SK-N-SH (cell line): ENCODE results near the gene FERMT1. TPM values are rescaled to one million over a fixed set of nuclear protein-coding genes. Genes with fewer than 3 reads are reported as not detected.

Experiments used
- CTCF ChIA-PET: fragments of 300-600, 350-600 bp; formaldehyde crosslinking; extraction: SDS; loops from one replicate; lab custom pipeline; 2021; lab: Yijun Ruan, JAX
- POLR2A ChIA-PET: fragments of 350-600 bp; sonication (Branson Sonifier 250); formaldehyde crosslinking; extraction: SDS; loops from one replicate; lab custom pipeline; 2020; ENCODE audit warnings: antibody characterized with exemption, inconsistent platforms; lab: Yijun Ruan, JAX
- DNase-seq: peaks from one replicate; pipeline ENCODE4 v3.0.0; 2012
- H2AFZ ChIP-seq: fragments of 200-600 bp; sonication (generic); 2 replicates; pipeline ENCODE4 v1.8.1; 2016; ENCODE audit warnings: antibody characterized with exemption, mild to moderate bottlenecking, low read depth
- H3F3A ChIP-seq: fragments of 200-600 bp; sonication (generic); replicated peaks from 2 replicates; pipeline ENCODE3; 2016; ENCODE audit warnings: antibody characterized with exemption, mild to moderate bottlenecking; ENCODE audit not compliant: insufficient read depth
- H3K27ac ChIP-seq, 2 experiments: fragments of 200-500 bp in 1 of 2; fragments of 200-600 bp in 1 of 2; sonication (Bioruptor generic) in 1 of 2; sonication (generic), shearing (Covaris generic) in 1 of 2; 2 replicates each; pipeline versions ENCODE4 v1.5.1 to v1.6.1; 2014 to 2016; ENCODE audit warnings: low read depth in 2 of 2, inconsistent platforms in 1 of 2, low read length in 1 of 2, mild to moderate bottlenecking in 1 of 2, mixed read lengths in 1 of 2
- H3K27me3 ChIP-seq: fragments of 200-600 bp; sonication (generic), shearing (Covaris generic); 2 replicates; pipeline ENCODE4 v1.6.1; 2016; ENCODE audit warnings: mixed run types; ENCODE audit not compliant: insufficient read depth
- H3K36me3 ChIP-seq, 2 experiments: fragments of 200-500 bp in 1 of 2; fragments of 200-600 bp in 1 of 2; sonication (Bioruptor generic) in 1 of 2; sonication (generic) in 1 of 2; replicated peaks in 1 of 2; 2 replicates each; pipeline versions ENCODE3 to v1.5.1; 2014 to 2016; ENCODE audit warnings: low read length in 1 of 2, mild to moderate bottlenecking in 1 of 2; ENCODE audit not compliant: insufficient read depth in 2 of 2, control insufficient read depth in 1 of 2
- H3K4me1 ChIP-seq, 2 experiments: fragments of 200-500 bp in 1 of 2; fragments of 200-600 bp in 1 of 2; sonication (Bioruptor generic) in 1 of 2; sonication (generic), shearing (Covaris generic) in 1 of 2; 2 replicates each; pipeline versions ENCODE4 v1.5.1 to v1.6.1; 2014 to 2016; ENCODE audit warnings: low read depth in 1 of 2, low read length in 1 of 2, mixed run types in 1 of 2; ENCODE audit not compliant: insufficient read depth in 2 of 2, control insufficient read depth in 1 of 2
- H3K4me2 ChIP-seq: fragments of 200-600 bp; sonication (generic), shearing (Covaris generic); 2 replicates; pipeline ENCODE4 v1.6.1; 2017; ENCODE audit warnings: mixed run types
- H3K4me3 ChIP-seq, 2 experiments: fragments of 200-500 bp in 1 of 2; fragments of 200-600 bp in 1 of 2; sonication (Bioruptor generic) in 1 of 2; sonication (generic), shearing (Covaris generic) in 1 of 2; 2 replicates each; pipeline versions ENCODE4 v1.5.1 to v1.8.1; 2014 to 2016; ENCODE audit warnings: low read depth in 2 of 2, inconsistent platforms in 1 of 2, low read length in 1 of 2, mild to moderate bottlenecking in 1 of 2, mixed read lengths in 1 of 2, moderate library complexity in 1 of 2
- H3K79me2 ChIP-seq: fragments of 200-600 bp; sonication (generic); 2 replicates; pipeline ENCODE4 v1.8.1; 2017; ENCODE audit warnings: mild to moderate bottlenecking; ENCODE audit not compliant: insufficient read depth
- H3K9ac ChIP-seq: fragments of 200-600 bp; sonication (generic); 2 replicates; pipeline ENCODE4 v1.6.1; 2017; ENCODE audit warnings: mixed run types
- H3K9me2 ChIP-seq: fragments of 200-600 bp; sonication (generic); 2 replicates; pipeline ENCODE4 v1.6.1; 2017; ENCODE audit warnings: mixed run types
- H3K9me3 ChIP-seq: fragments of 200-600 bp; sonication (generic); 2 replicates; pipeline ENCODE4 v1.6.1; 2017; ENCODE audit warnings: mixed run types, mild to moderate bottlenecking, moderate library complexity
- H4K20me1 ChIP-seq: fragments of 200-600 bp; sonication (generic); 2 replicates; pipeline ENCODE4 v1.6.1; 2017; ENCODE audit warnings: mild to moderate bottlenecking, mixed run types; ENCODE audit not compliant: insufficient read depth
- CHD2 ChIP-seq: fragments of 150-350 bp; IDR thresholded peaks from 2 replicates; pipeline ENCODE4 v1.6.1; 2018; ENCODE audit warnings: low read length; ENCODE audit not compliant: partially characterized antibody
- ELF1 ChIP-seq: IDR thresholded peaks from 2 replicates; pipeline ENCODE4 v1.4.0; 2012
- EZH2phosphoT487 ChIP-seq: fragments of 200-600 bp; sonication (generic); IDR thresholded peaks from 2 replicates; pipeline ENCODE4 v1.6.1; 2017; ENCODE audit warnings: low read depth, mixed run types, mild to moderate bottlenecking, antibody characterized with exemption, moderate library complexity, borderline replicate concordance
- FOSL2 ChIP-seq: IDR thresholded peaks from 2 replicates; pipeline ENCODE4 v1.4.0; 2012; ENCODE audit warnings: low read depth, mild to moderate bottlenecking, moderate library complexity, borderline replicate concordance
- FOXJ3 ChIP-seq: sonication (generic); formaldehyde crosslinking; IDR thresholded peaks from 2 replicates; pipeline ENCODE4 v1.5.1; 2020; ENCODE audit warnings: mild to moderate bottlenecking, missing genetic modification reagents
- GABPA ChIP-seq: IDR thresholded peaks from 2 replicates; pipeline ENCODE4 v1.4.0; 2012; ENCODE audit warnings: low read depth, mild to moderate bottlenecking
- JUND ChIP-seq: IDR thresholded peaks from 2 replicates; pipeline ENCODE4 v1.4.0; 2012
- MEF2A ChIP-seq: IDR thresholded peaks from 2 replicates; pipeline ENCODE4 v1.4.0; 2012; ENCODE audit warnings: low read depth, borderline replicate concordance
- MXI1 ChIP-seq: IDR thresholded peaks from 2 replicates; pipeline ENCODE4 v1.6.1; 2012; ENCODE audit warnings: mild to moderate bottlenecking, low read depth, low read length, improper control_type of control experiment
- NFIC ChIP-seq: IDR thresholded peaks from 2 replicates; pipeline ENCODE4 v1.4.0; 2012; ENCODE audit warnings: borderline replicate concordance
- NRF1 ChIP-seq: IDR thresholded peaks from 2 replicates; pipeline ENCODE4 v1.6.1; 2012; ENCODE audit warnings: low read depth, mild to moderate bottlenecking, low read length
- POLR2AphosphoS5 ChIP-seq: IDR thresholded peaks from 2 replicates; pipeline ENCODE4 v1.6.1; 2012; ENCODE audit warnings: low read depth, low read length
- RCOR1 ChIP-seq: fragments of 150-350 bp; IDR thresholded peaks from 2 replicates; pipeline ENCODE4 v1.6.1; 2017; ENCODE audit warnings: antibody characterized with exemption, low read length
- RFX5 ChIP-seq: IDR thresholded peaks from 2 replicates; pipeline ENCODE4 v1.6.1; 2012; ENCODE audit warnings: mild to moderate bottlenecking, improper control_type of control experiment, low read length
- SIN3A ChIP-seq: IDR thresholded peaks from 2 replicates; pipeline ENCODE4 v1.6.1; 2012; ENCODE audit warnings: low read depth, mild to moderate bottlenecking, low read length, moderate library complexity, borderline replicate concordance
- SMC3 ChIP-seq: IDR thresholded peaks from 2 replicates; pipeline ENCODE4 v1.6.1; 2012; ENCODE audit warnings: low read depth, low read length, improper control_type of control experiment
- TAF1 ChIP-seq: IDR thresholded peaks from 2 replicates; pipeline ENCODE4 v1.6.1; 2012; ENCODE audit warnings: low read depth, mild to moderate bottlenecking, low read length, moderate library complexity, borderline replicate concordance
- YY1 ChIP-seq: IDR thresholded peaks from 2 replicates; pipeline ENCODE4 v1.4.0; 2012; ENCODE audit warnings: low read depth, mild to moderate bottlenecking
- WGBS: methylation state at CpG from one replicate; pipeline ENCODE4 v1.1.6; 2017; ENCODE audit warnings: low lambda C conversion rate; 5-methylcytosine and 5-hydroxymethylcytosine counted together
- polyA plus RNA-seq, 3 experiments: library from polyadenylated mRNA; depleted of rRNA; stranded (reverse); fragments of >200 nt; gene quantifications; 2 replicates each; pipeline ENCODE4 v1.2.3, GENCODE V29; 2012
- TF ChIP-seq, protein P1 (sequence below): IDR thresholded peaks from 2 replicates; pipeline ENCODE4 v1.4.0; 2012; ENCODE audit warnings: low read depth, borderline replicate concordance
- TF ChIP-seq, protein P2 (sequence below): fragments of 150-350 bp; IDR thresholded peaks from 2 replicates; pipeline ENCODE4 v1.6.1; 2016; ENCODE audit warnings: mild to moderate bottlenecking, low read depth, low read length
- TF ChIP-seq, protein P3 (sequence below): IDR thresholded peaks from 2 replicates; pipeline ENCODE4 v1.4.0; 2012; ENCODE audit warnings: low read depth, borderline replicate concordance
- TF ChIP-seq, protein P4 (sequence below): IDR thresholded peaks from 2 replicates; pipeline ENCODE4 v1.4.0; 2012; ENCODE audit warnings: low read depth

Gene FERMT1
- polyA plus RNA-seq, 1 of the 3 experiments (the other 2 are of a cell fraction) = 0.81 TPM

DNA sequence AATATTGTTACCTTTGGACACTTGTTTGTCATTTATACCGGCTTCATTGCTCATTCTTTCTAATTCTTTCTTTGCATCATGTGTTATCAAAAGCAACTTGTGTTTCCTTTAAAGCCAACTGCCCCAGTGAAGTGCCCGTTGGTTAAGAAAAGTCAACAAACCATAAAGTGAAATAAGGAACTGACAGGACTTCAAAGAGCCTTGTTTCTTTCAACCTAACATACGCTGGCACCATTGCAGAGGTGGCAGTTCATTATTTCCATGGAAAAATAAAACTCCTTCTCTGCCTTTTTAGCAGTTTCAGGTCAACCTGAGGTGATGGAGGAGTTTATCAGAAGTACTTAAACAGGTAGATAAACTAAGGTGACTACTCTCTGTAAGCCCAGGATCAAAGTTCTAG lies 28.8 kb downstream of the FERMT1 start:
- CTCF ChIA-PET = no interaction called here

DNA sequence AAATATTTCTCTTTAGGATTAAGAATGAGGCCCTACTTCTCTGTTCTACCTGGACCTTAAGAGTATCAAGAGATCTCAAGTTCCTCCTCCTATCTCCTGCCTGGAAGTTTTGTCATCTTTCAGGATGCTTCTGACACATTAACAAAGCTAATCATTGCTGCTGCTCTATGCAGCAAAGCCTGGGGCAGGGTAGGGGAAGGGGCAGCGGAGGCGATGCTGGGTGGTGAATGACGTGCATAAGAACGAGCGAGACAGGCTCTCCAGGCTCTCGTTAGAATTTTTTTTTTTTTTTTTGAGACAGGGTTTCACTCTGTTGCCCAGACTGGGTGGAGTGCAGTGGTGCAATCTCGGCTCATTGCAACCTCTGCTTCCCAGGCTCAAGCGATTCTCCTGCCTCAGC lies 31.2 kb downstream of the FERMT1 start:
- Histone ChIP-seq H3K27me3 (peaks cover 4% of the 10 kb centered on the region; the same call in 1 of the 2 replicates), H4K20me1 (no peaks in the 10 kb centered on the region), H3K9me2 (no peaks in the 10 kb centered on the region), H3K36me3 (no peaks in the 10 kb centered on the region), H3K4me2 (no peak overlapping the region), H3K9me3 (no peaks in the 10 kb centered on the region), H3K4me3 (no peak overlapping the region), H3F3A (no peaks in the 10 kb centered on the region), H2AFZ (no peak overlapping the region), H3K4me1 (no peaks in the 10 kb centered on the region), H3K79me2 (no peaks in the 10 kb centered on the region), H3K27ac (no peak overlapping the region), H3K9ac (no peak overlapping the region)
- no peak for TF ChIP-seq YY1
- no peak for TF ChIP-seq FOSL2
- TF ChIP-seq, protein P1, sequence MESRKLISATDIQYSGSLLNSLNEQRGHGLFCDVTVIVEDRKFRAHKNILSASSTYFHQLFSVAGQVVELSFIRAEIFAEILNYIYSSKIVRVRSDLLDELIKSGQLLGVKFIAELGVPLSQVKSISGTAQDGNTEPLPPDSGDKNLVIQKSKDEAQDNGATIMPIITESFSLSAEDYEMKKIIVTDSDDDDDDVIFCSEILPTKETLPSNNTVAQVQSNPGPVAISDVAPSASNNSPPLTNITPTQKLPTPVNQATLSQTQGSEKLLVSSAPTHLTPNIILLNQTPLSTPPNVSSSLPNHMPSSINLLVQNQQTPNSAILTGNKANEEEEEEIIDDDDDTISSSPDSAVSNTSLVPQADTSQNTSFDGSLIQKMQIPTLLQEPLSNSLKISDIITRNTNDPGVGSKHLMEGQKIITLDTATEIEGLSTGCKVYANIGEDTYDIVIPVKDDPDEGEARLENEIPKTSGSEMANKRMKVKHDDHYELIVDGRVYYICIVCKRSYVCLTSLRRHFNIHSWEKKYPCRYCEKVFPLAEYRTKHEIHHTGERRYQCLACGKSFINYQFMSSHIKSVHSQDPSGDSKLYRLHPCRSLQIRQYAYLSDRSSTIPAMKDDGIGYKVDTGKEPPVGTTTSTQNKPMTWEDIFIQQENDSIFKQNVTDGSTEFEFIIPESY = no peak
- TF ChIP-seq RCOR1 = no peak
- no peak for TF ChIP-seq JUND
- TF ChIP-seq MEF2A = no peak
- TF ChIP-seq, protein P2, sequence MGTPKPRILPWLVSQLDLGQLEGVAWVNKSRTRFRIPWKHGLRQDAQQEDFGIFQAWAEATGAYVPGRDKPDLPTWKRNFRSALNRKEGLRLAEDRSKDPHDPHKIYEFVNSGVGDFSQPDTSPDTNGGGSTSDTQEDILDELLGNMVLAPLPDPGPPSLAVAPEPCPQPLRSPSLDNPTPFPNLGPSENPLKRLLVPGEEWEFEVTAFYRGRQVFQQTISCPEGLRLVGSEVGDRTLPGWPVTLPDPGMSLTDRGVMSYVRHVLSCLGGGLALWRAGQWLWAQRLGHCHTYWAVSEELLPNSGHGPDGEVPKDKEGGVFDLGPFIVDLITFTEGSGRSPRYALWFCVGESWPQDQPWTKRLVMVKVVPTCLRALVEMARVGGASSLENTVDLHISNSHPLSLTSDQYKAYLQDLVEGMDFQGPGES = no peak
- TF ChIP-seq NRF1 = no peak
- TF ChIP-seq SIN3A = no peak
- no peak for TF ChIP-seq POLR2AphosphoS5
- TF ChIP-seq EZH2phosphoT487 = no peak
- no peak for TF ChIP-seq NFIC
- no peak for DNase-seq
- 50% methylated on average over 8 of the region's 8 CpGs for WGBS
- CTCF ChIA-PET = interaction anchor here (1.0 kb wide), 1 partner anchor 13 kb away, joined by 4 read pairs; no protein-coding TSS in a partner anchor
- POLR2A ChIA-PET = no interaction called here

More for the DNA sequence above, 28.8 kb downstream of the FERMT1 start:
- H3F3A ChIP-seq = no peaks in the 10 kb centered on the region
- WGBS = 35% methylated on average over 3 of the region's 3 CpGs
- H3K27me3 ChIP-seq = 0 out of 2 replicates have a peak, but pooled peaks cover 4% of the 10 kb centered on the region
- no peaks in the 10 kb centered on the region for H3K4me1 ChIP-seq
- no peaks in the 10 kb centered on the region for H3K9me2 ChIP-seq
- no peak overlapping the region for H3K9ac ChIP-seq
- no peak overlapping the region for H3K4me2 ChIP-seq
- no peaks in the 10 kb centered on the region for H3K79me2 ChIP-seq
- DNase-seq = no peak
- no peaks in the 10 kb centered on the region for H3K9me3 ChIP-seq
- no peaks in the 10 kb centered on the region for H4K20me1 ChIP-seq
- H3K4me3 ChIP-seq = no peak overlapping the region
- POLR2A ChIA-PET = no interaction called here
- H3K27ac ChIP-seq = no peak overlapping the region
- TF ChIP-seq, protein P3, sequence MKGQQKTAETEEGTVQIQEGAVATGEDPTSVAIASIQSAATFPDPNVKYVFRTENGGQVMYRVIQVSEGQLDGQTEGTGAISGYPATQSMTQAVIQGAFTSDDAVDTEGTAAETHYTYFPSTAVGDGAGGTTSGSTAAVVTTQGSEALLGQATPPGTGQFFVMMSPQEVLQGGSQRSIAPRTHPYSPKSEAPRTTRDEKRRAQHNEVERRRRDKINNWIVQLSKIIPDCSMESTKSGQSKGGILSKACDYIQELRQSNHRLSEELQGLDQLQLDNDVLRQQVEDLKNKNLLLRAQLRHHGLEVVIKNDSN = no peak
- TF ChIP-seq FOXJ3 (CRISPR knock-in tag) = no peak
- TF ChIP-seq RFX5 = no peak
- no peak for TF ChIP-seq RCOR1
- TF ChIP-seq FOSL2 = no peak
- no peak for TF ChIP-seq GABPA
- no peak for TF ChIP-seq MEF2A
- no peak for TF ChIP-seq ELF1
- no peak for TF ChIP-seq POLR2AphosphoS5
- TF ChIP-seq MXI1 = no peak
- TF ChIP-seq, protein P2 = no peak
- no peak for TF ChIP-seq TAF1
- TF ChIP-seq, protein P4, sequence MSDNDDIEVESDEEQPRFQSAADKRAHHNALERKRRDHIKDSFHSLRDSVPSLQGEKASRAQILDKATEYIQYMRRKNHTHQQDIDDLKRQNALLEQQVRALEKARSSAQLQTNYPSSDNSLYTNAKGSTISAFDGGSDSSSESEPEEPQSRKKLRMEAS = no peak
- no peak for TF ChIP-seq SIN3A
- no peak for TF ChIP-seq YY1
- TF ChIP-seq SMC3 = no peak
- TF ChIP-seq CHD2 = no peak
- no peaks in the 10 kb centered on the region for H3K36me3 ChIP-seq
- H2AFZ ChIP-seq = no peak overlapping the region
